HAP-1 (cell line): Measurements from ENCODE around the gene AIFM1.

Experiments
- DNase-seq, 2 experiments: peaks; one replicate each; pipeline ENCODE4 v3.0.0-alpha.2; 2016 to 2020; ENCODE audit warnings: low spot score in 2 of 2
- H3K27me3 ChIP-seq: fragments of 250-450 bp; sonication (Bioruptor Pico); 2 replicates; pipeline ENCODE4 v1.5.1; 2020; ENCODE audit warnings: low read depth, mild to moderate bottlenecking, moderate library complexity
- H3K36me3 ChIP-seq: fragments of 250-450 bp; sonication (Bioruptor Pico); replicated peaks from 2 replicates; pipeline ENCODE4 v1.5.1; 2020; ENCODE audit warnings: mild to moderate bottlenecking
- H3K4me1 ChIP-seq: fragments of 250-450 bp; sonication (Bioruptor Pico); 2 replicates; pipeline ENCODE4 v1.5.1; 2020; ENCODE audit warnings: mild to moderate bottlenecking
- H3K4me3 ChIP-seq: fragments of 250-450 bp; sonication (Bioruptor Pico); 2 replicates; pipeline ENCODE4 v1.5.1; 2020; ENCODE audit warnings: mild to moderate bottlenecking, moderate library complexity
- H3K9me3 ChIP-seq: fragments of 250-450 bp; sonication (Bioruptor Pico); 2 replicates; pipeline ENCODE4 v1.5.1; 2020; ENCODE audit warnings: mild to moderate bottlenecking, moderate library complexity
- in situ Hi-C: fragments of 300-500 bp; cut with MboI; formaldehyde crosslinking; loops from 3 replicates; pipeline ENCODE4 v1.14.3; 2020; ENCODE audit warnings: low sequenced_read_pairs, inconsistent platforms, mixed read lengths

The AIFM1 gene

GRCh38 chrX:130108647-130109428 lies 56.8 kb downstream of the AIFM1 start:
- peak overlapping the region; percentile 71 for H3K4me3 ChIP-seq
- in situ Hi-C loops = loop anchor here (25.0 kb wide), 1 partner anchor 803 kb away; the partner anchor contains the start of gene ENOX2
- peak in 1 of 2 experiments; percentile 57 for DNase-seq
- H3K36me3 ChIP-seq = no peaks in the 10 kb centered on the region; the same call in 1 of the 2 replicates
- no peaks in the 10 kb centered on the region for H3K9me3 ChIP-seq
- no peaks in the 10 kb centered on the region for H3K27me3 ChIP-seq
- peaks cover 14% of the 10 kb centered on the region for H3K4me1 ChIP-seq

GRCh38 chrX:130106071-130106470 lies 59.6 kb downstream of the AIFM1 start:
- no peaks in the 10 kb centered on the region for H3K27me3 ChIP-seq
- no peak overlapping the region for H3K4me3 ChIP-seq
- no peak for DNase-seq
- H3K36me3 ChIP-seq = no peaks in the 10 kb centered on the region
- peaks cover 11% of the 10 kb centered on the region for H3K4me1 ChIP-seq
- in situ Hi-C loops = loop anchor here (25.0 kb wide), 1 partner anchor 806 kb away; the partner anchor contains the start of gene ENOX2
- H3K9me3 ChIP-seq = no peaks in the 10 kb centered on the region

GRCh38 chrX:130105244-130105643 lies 60.4 kb downstream of the AIFM1 start:
- DNase-seq = no peak
- peaks cover 11% of the 10 kb centered on the region for H3K4me1 ChIP-seq

GRCh38 chrX:130103605-130104004 lies 62.0 kb downstream of the AIFM1 start:
- DNase-seq = no peak
- H3K4me3 ChIP-seq = no peak overlapping the region
- in situ Hi-C loops = loop anchor here (25.0 kb wide), 1 partner anchor 809 kb away; the partner anchor contains the start of gene ENOX2
- H3K27me3 ChIP-seq = no peaks in the 10 kb centered on the region
- no peaks in the 10 kb centered on the region for H3K9me3 ChIP-seq
- H3K4me1 ChIP-seq = peaks cover 3% of the 10 kb centered on the region
- no peaks in the 10 kb centered on the region for H3K36me3 ChIP-seq

More at GRCh38 chrX:130105244-130105643, 60.4 kb downstream of the AIFM1 start:
- no peaks in the 10 kb centered on the region for H3K27me3 ChIP-seq
- H3K9me3 ChIP-seq = no peaks in the 10 kb centered on the region
- no peaks in the 10 kb centered on the region for H3K36me3 ChIP-seq
- in situ Hi-C loops = loop anchor here (25.0 kb wide), 1 partner anchor 807 kb away; the partner anchor contains the start of gene ENOX2
- no peak overlapping the region for H3K4me3 ChIP-seq

GRCh38 chrX:130100180-130100579 lies 65.5 kb downstream of the AIFM1 start:
- Histone ChIP-seq H3K9me3 (no peaks in the 10 kb centered on the region), H3K4me3 (no peak overlapping the region), H3K36me3 (no peaks in the 10 kb centered on the region), H3K27me3 (no peaks in the 10 kb centered on the region), H3K4me1 (no peaks in the 10 kb centered on the region)
- in situ Hi-C loops = loop anchor here (25.0 kb wide), 1 partner anchor 812 kb away; the partner anchor contains the start of gene ENOX2
- DNase-seq = no peak

- Histone ChIP-seq H3K4me1 (no peaks in the 10 kb centered on the region), H3K9me3 (no peaks in the 10 kb centered on the region), H3K36me3 (no peaks in the 10 kb centered on the region), H3K4me3 (no peak overlapping the region), H3K27me3 (no peaks in the 10 kb centered on the region)
- DNase-seq = no peak
- in situ Hi-C loops = no loop called here
These were observed 67.5 kb downstream of the AIFM1 start for GRCh38 chrX:130098210-130098552.

GRCh38 chrX:130097507-130098209 lies 68.0 kb downstream of the AIFM1 start:
- no peak for DNase-seq

GRCh38 chrX:130095249-130096030 lies 70.2 kb downstream of the AIFM1 start:
- Histone ChIP-seq H3K27me3 (no peaks in the 10 kb centered on the region), H3K9me3 (no peaks in the 10 kb centered on the region), H3K4me3 (no peak overlapping the region), H3K4me1 (no peaks in the 10 kb centered on the region), H3K36me3 (no peaks in the 10 kb centered on the region)
- no peak for DNase-seq
- in situ Hi-C loops = no loop called here

More at GRCh38 chrX:130097507-130098209, 68.0 kb downstream of the AIFM1 start:
- in situ Hi-C loops = no loop called here
- Histone ChIP-seq H3K4me3 (no peak overlapping the region), H3K27me3 (no peaks in the 10 kb centered on the region), H3K4me1 (no peaks in the 10 kb centered on the region), H3K36me3 (no peaks in the 10 kb centered on the region), H3K9me3 (no peaks in the 10 kb centered on the region)

- Histone ChIP-seq H3K4me1 (no peaks in the 10 kb centered on the region), H3K36me3 (no peaks in the 10 kb centered on the region), H3K9me3 (no peaks in the 10 kb centered on the region), H3K4me3 (no peak overlapping the region), H3K27me3 (no peaks in the 10 kb centered on the region)
- in situ Hi-C loops = no loop called here
- DNase-seq = no peak
These were observed 70.9 kb downstream of the AIFM1 start for GRCh38 chrX:130094696-130095095.

GRCh38 chrX:130093271-130093670 lies 72.4 kb downstream of the AIFM1 start:
- in situ Hi-C loops = no loop called here
- Histone ChIP-seq H3K9me3 (no peaks in the 10 kb centered on the region), H3K27me3 (no peaks in the 10 kb centered on the region), H3K4me1 (no peaks in the 10 kb centered on the region), H3K36me3 (no peaks in the 10 kb centered on the region), H3K4me3 (no peak overlapping the region)
- DNase-seq = no peak

- in situ Hi-C loops = no loop called here
- Histone ChIP-seq H3K36me3 (no peaks in the 10 kb centered on the region), H3K4me3 (no peak overlapping the region), H3K9me3 (no peaks in the 10 kb centered on the region), H3K27me3 (no peaks in the 10 kb centered on the region), H3K4me1 (no peaks in the 10 kb centered on the region)
- DNase-seq = no peak
These were observed 73.6 kb downstream of the AIFM1 start for GRCh38 chrX:130091980-130092522.

- DNase-seq = no peak
- Histone ChIP-seq H3K9me3 (no peaks in the 10 kb centered on the region), H3K27me3 (no peaks in the 10 kb centered on the region), H3K4me1 (no peaks in the 10 kb centered on the region), H3K4me3 (no peak overlapping the region), H3K36me3 (no peaks in the 10 kb centered on the region)
- in situ Hi-C loops = no loop called here
These were observed 75.3 kb downstream of the AIFM1 start for GRCh38 chrX:130090364-130090763.

- H3K4me1 ChIP-seq = peaks cover 9% of the 10 kb centered on the region
- H3K4me3 ChIP-seq = no peak overlapping the region
- DNase-seq = no peak
- in situ Hi-C loops = no loop called here
- H3K9me3 ChIP-seq = no peaks in the 10 kb centered on the region
- no peaks in the 10 kb centered on the region for H3K27me3 ChIP-seq
- H3K36me3 ChIP-seq = 0 out of 2 replicates have a peak, but pooled peaks cover 3% of the 10 kb centered on the region
These were observed 79.0 kb downstream of the AIFM1 start for GRCh38 chrX:130086447-130087206.
